HepG2 (cell line): Measurements from ENCODE around the gene VIPR1. TPM values are rescaled to one million over a fixed set of nuclear protein-coding genes. Genes with fewer than 3 reads are reported as not detected.

Experiments
- AHDC1 ChIP-seq: sonication (generic); formaldehyde crosslinking; IDR thresholded peaks from 2 replicates; pipeline ENCODE4 v1.5.1; 2020; ENCODE audit warnings: mild to moderate bottlenecking, missing genetic modification reagents, borderline replicate concordance
- ATF4 ChIP-seq, 2 experiments: fragments of 450-650 bp in 1 of 2; sonication (generic) in 1 of 2; formaldehyde crosslinking; IDR thresholded peaks; 2 replicates each; pipeline versions ENCODE4 v1.5.0 to v1.8.0; 2020 to 2022; ENCODE audit warnings: mild to moderate bottlenecking in 1 of 2, missing genetic modification reagents in 1 of 2
- FOXM1 ChIP-seq: sonication (generic); formaldehyde crosslinking; IDR thresholded peaks from 2 replicates; pipeline ENCODE4 v1.5.0; 2020; ENCODE audit warnings: missing genetic modification reagents
- GMEB1 ChIP-seq: sonication (generic); formaldehyde crosslinking; IDR thresholded peaks from 2 replicates; pipeline ENCODE4 v1.5.1; 2020; ENCODE audit warnings: missing genetic modification reagents, mild to moderate bottlenecking, borderline replicate concordance
- PREB ChIP-seq: sonication (generic); formaldehyde crosslinking; IDR thresholded peaks from 2 replicates; pipeline ENCODE4 v1.4.0; 2020; ENCODE audit warnings: missing genetic modification reagents
- RFX1 ChIP-seq: fragments of 450-650 bp; IDR thresholded peaks from 2 replicates; pipeline ENCODE4 v1.6.1; 2017
- TEAD3 ChIP-seq: optimal IDR thresholded peaks from 2 replicates; pipeline ENCODE3; 2016; ENCODE audit warnings: borderline replicate concordance
- ZBTB49 ChIP-seq: sonication (generic); formaldehyde crosslinking; IDR thresholded peaks from 2 replicates; pipeline ENCODE4 v1.4.0; 2020; ENCODE audit warnings: missing genetic modification reagents, borderline replicate concordance
- ZNF101 ChIP-seq: sonication (generic); formaldehyde crosslinking; IDR thresholded peaks from 2 replicates; pipeline ENCODE4 v1.4.0; 2020; ENCODE audit warnings: mild to moderate bottlenecking, low read depth, missing genetic modification reagents, borderline replicate concordance
- ZNF354B ChIP-seq: sonication (generic); formaldehyde crosslinking; IDR thresholded peaks from 2 replicates; pipeline ENCODE4 v1.8.0; 2022; ENCODE audit warnings: mild to moderate bottlenecking, missing genetic modification reagents
- ZNF687 ChIP-seq: sonication (generic); formaldehyde crosslinking; IDR thresholded peaks from 2 replicates; pipeline ENCODE4 v1.5.1; 2020; ENCODE audit warnings: mild to moderate bottlenecking, missing genetic modification reagents, moderate library complexity
- ZNF792 ChIP-seq: IDR thresholded peaks from 2 replicates; pipeline ENCODE4 v1.6.1; 2016
- polyA plus RNA-seq, 8 experiments: library from polyadenylated mRNA; depleted of rRNA in 3 of 8; stranded (reverse) in 7 of 8; unstranded in 1 of 8; fragments of >200 nt; fragmentation: Illumina TruSeq in 4 of 8; extraction: Trizol in 4 of 8; gene quantifications; 2 replicates each; pipeline versions ENCODE4 v1.2.1 to v1.2.3, GENCODE V29; 2011 to 2016; ENCODE audit warnings: low read depth in 4 of 8, missing spikeins in 1 of 8, mixed read lengths in 1 of 8; ENCODE audit not compliant: insufficient read depth in 1 of 8
- total RNA-seq, 5 experiments: library from RNA; depleted of rRNA; stranded (reverse); fragments of >200 nt; fragmentation: Illumina TruSeq; extraction: Trizol; gene quantifications; 2 replicates each; pipeline ENCODE4 v1.2.3, GENCODE V29; 2016; ENCODE audit warnings: low read depth in 1 of 5

The VIPR1 gene
- total and polyA plus RNA-seq, 2 of the 13 experiments (the other 11 are each of a cell fraction or from before 2014, with no cell fraction given) = 0.04 to 0.11 TPM

GRCh38 chr3:42550250-42550649 lies 47.8 kb downstream of the VIPR1 start (continued):
- no peak for TF ChIP-seq ZBTB49 (CRISPR knock-in tag)
- no peak for TF ChIP-seq ATF4 (CRISPR knock-in tag; IDR thresholded peaks at IDR 0.05)
- TF ChIP-seq ZNF687 (CRISPR knock-in tag) = no peak
- no peak for TF ChIP-seq TEAD3 (CRISPR knock-in tag)
- TF ChIP-seq PREB (CRISPR knock-in tag) = no peak
- TF ChIP-seq AHDC1 (CRISPR knock-in tag) = no peak
- no peak for TF ChIP-seq GMEB1 (CRISPR knock-in tag)
- no peak for TF ChIP-seq FOXM1
- TF ChIP-seq RFX1 = no peak
- no peak for TF ChIP-seq ZNF354B (CRISPR knock-in tag)
- no peak for TF ChIP-seq ZNF792
- no peak for TF ChIP-seq ZNF101 (CRISPR knock-in tag)
